Right lobe of liver (tissue), 6 donors: ENCODE measurements around the gene PKLR. TPM values are rescaled to one million over a fixed set of nuclear protein-coding genes. Genes with fewer than 3 reads are reported as not detected.
"Not testable (repeated sequence)": the region's sequence is repeated elsewhere in the genome, so short reads cannot be mapped to it uniquely, and the experiment has no call there.

Experiments used
- ATAC-seq, 4 donors: fragments of 200-7000 bp; cut with Tn5 transposase; one replicate each; pipeline ENCODE4 v1.9.1; 2020; ENCODE audit warnings: mild to moderate bottlenecking in 4 of 4, moderate library complexity in 4 of 4
- DNase-seq, 3 donors: peaks; one replicate each; pipeline ENCODE4 v3.0.0-alpha.2; 2020
- H3K27ac ChIP-seq, 3 donors: fragments of 200-600 bp; one replicate each; pipeline ENCODE4 v1.8.0; 2022
- H3K27me3 ChIP-seq, 2 donors: fragments of 200-600 bp; one replicate each; pipeline ENCODE4 v1.8.0; 2022
- H3K36me3 ChIP-seq, 4 donors: fragments of 200-600 bp; sonication (generic) in 1 of 4; one replicate each; pipeline versions ENCODE4 v1.5.1 to v1.8.0; 2017 to 2022; ENCODE audit warnings: control low read depth in 1 of 4
- H3K4me1 ChIP-seq, 4 donors: fragments of 200-600 bp; sonication (generic) in 1 of 4; one replicate each; pipeline versions ENCODE4 v1.5.1 to v1.8.0; 2017 to 2022; ENCODE audit warnings: control low read depth in 1 of 4
- H3K4me3 ChIP-seq, 3 donors: fragments of 200-600 bp; one replicate each; pipeline ENCODE4 v1.8.0; 2022
- H3K9me3 ChIP-seq, 4 donors: fragments of 200-600 bp; sonication (generic) in 1 of 4; one replicate each; pipeline versions ENCODE4 v1.5.1 to v1.8.0; 2017 to 2022; ENCODE audit warnings: control low read depth in 1 of 4
- CTCF ChIP-seq, 4 donors: fragments of 200-600 bp in 3 of 4; fragments of 450-650 bp in 1 of 4; IDR thresholded peaks; one replicate each; pipeline versions ENCODE4 v1.5.1 to v1.8.0; 2016 to 2022; ENCODE audit warnings: antibody characterized with exemption in 4 of 4, mild to moderate bottlenecking in 2 of 4
- POLR2A ChIP-seq: fragments of 450-650 bp; IDR thresholded peaks from one replicate; pipeline ENCODE4 v1.6.1; 2017; ENCODE audit warnings: antibody characterized with exemption, mild to moderate bottlenecking
- WGBS: methylation state at CpG from one replicate; pipeline ENCODE4 v1.1.6; 2018; ENCODE audit warnings: low coverage, low lambda C conversion rate; ENCODE audit not compliant: insufficient coverage; ENCODE audit errors: missing lambda C conversion rate; 5-methylcytosine and 5-hydroxymethylcytosine counted together
- intact Hi-C, 2 donors: fragments of 100-400 bp; cut with DNase I; formaldehyde crosslinking; loops; one replicate each; pipeline versions ENCODE4 v1.11.2 to v1.14.1; 2022
- total RNA-seq, 6 experiments: library from RNA; depleted of rRNA in 2 of 6; stranded (reverse); fragments of >200 nt in 2 of 6; fragmentation: NEBNext Ultra II Directional in 3 of 6; extraction: Animal tissue kit (Norgen Biotek cat#: 25700) in 3 of 6; gene quantifications; one replicate each; pipeline versions ENCODE4 v1.1.0 to v1.2.4, GENCODE V29; 2016 to 2023
- donor health status: DM: no; HTN: yes; CAD: no.
- donor health status: DM: no; HTN: no; CAD: no.
- donor health status: DM: no; HTN: no; CAD: no.
- donor health status: DM: no; HTN: yes; CAD: no.
- donor health status: DM: no; HTN: yes; CAD: no.

PKLR gene
- total RNA-seq, 6 experiments from 2014 or later: 27.0 to 95.3 (median 36.1) TPM

DNA sequence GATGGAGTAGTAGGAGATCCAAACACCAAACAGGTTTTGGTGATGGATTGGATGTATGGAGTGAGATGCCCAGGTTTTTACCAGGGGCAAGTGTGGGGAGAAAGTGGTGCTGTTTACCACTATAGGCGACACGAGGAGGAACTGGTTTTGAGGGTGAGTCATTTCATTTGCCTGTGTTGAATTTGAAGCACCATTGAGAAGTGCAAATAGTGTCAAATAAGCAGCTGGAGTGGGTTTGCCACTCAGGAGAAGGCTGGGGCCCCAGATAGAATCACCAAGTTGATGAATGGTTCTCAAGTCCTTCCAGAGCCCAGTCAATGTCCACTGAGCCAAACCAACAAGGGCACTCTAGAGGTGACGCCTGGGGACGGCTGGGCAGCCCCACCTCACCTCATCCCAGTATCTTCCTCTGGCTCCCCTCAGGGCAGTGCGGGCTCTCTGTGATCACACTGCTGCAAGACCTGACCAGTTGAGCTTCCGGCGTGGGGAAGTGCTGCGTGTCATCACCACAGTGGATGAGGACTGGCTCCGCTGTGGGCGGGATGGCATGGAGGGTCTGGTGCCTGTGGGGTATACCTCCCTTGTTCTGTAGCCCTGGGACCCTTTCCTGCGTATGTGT is 28.9 kb upstream of the PKLR start:
- H3K27ac ChIP-seq: no peak overlapping the region
- DNase-seq: no peak

GRCh38 chr1:155328856-155329255 is 27.6 kb upstream of the PKLR start:
- not testable (repeated sequence) for H3K27ac ChIP-seq, H3K4me3 ChIP-seq, ATAC-seq, DNase-seq, H3K9me3 ChIP-seq, H3K27me3 ChIP-seq
- peaks cover 0 to 14% (median 3%) of the 10 kb centered on the region in 4 donors for H3K36me3 ChIP-seq
- intact Hi-C loops: loop anchor here in 1 of 2 donors (5.0 kb wide), 1 partner anchor 77 kb away; no protein-coding TSS in a partner anchor
- peaks cover 0 to 12% (median 0%) of the 10 kb centered on the region in 4 donors for H3K4me1 ChIP-seq
- 89% methylated on average over 4 of the region's 7 CpGs for WGBS

More for the DNA sequence above, 28.9 kb upstream of the PKLR start:
- no peak for ATAC-seq
- H3K4me3 ChIP-seq: no peak overlapping the region
- peaks cover 0 to 19% (median 4%) of the 10 kb centered on the region in 4 donors for H3K36me3 ChIP-seq
- intact Hi-C loops: loop anchor here in 1 of 2 donors (5.0 kb wide), 1 partner anchor 78 kb away; no protein-coding TSS in a partner anchor
- peaks cover 0 to 10% (median 0%) of the 10 kb centered on the region in 4 donors for H3K4me1 ChIP-seq
- no peaks in the 10 kb centered on the region for H3K9me3 ChIP-seq
- TF ChIP-seq POLR2A (no peak), CTCF (IDR thresholded peaks at IDR 0.05) (no peak)
- no peaks in the 10 kb centered on the region for H3K27me3 ChIP-seq
- 81% methylated on average over 4 of the region's 11 CpGs for WGBS

DNA sequence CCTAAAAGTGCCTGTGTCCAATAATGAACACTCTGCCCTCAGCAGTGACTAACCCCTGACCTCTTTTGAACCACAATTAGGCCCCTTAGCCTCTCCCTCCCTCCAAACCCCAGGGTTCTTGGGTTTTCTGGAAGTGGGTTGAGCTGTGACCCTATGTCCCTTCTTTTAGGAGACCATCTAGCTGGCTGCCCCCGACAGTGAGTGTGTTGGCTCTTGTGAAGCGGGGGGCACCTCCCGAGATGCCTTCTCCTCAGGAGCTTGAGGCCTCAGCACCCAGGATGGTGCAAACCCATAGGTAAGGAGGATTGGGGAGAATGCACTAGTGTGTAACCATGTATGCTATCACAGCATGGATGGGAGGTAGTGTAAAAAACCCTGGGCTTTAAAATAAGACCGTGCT is 26.7 kb upstream of the PKLR start:
- 85% methylated on average over 4 of the region's 4 CpGs for WGBS
- intact Hi-C loops: loop anchor here in 1 of 2 donors (5.0 kb wide), 1 partner anchor 76 kb away; no protein-coding TSS in a partner anchor

DNA sequence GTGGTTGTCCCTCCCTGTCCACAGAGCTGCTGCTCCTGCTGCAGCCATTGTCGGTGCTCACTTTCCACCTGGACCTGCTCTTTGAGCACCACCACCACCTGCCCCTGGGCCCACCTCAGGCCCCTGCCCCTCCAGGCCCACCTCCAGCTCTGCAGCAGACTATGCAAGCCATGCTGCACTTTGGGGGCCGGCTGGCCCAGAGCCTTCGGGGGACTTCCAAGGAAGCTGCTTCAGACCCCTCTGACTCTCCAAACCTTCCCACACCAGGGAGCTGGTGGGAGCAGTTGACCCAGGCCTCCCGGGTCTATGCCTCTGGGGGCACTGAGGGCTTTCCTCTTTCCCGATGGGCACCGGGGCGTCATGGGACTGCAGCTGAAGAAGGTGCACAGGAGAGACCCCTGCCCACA is 25.4 kb upstream of the PKLR start:
- no peak for TF ChIP-seq POLR2A
- no peak for TF ChIP-seq CTCF (IDR thresholded peaks at IDR 0.05)
- Histone ChIP-seq H3K36me3 (peaks cover 0 to 14% (median 3%) of the 10 kb centered on the region in 4 donors), H3K27me3 (no peaks in the 10 kb centered on the region), H3K27ac (no peak overlapping the region), H3K4me3 (no peak overlapping the region), H3K9me3 (no peaks in the 10 kb centered on the region), H3K4me1 (peaks cover 0 to 14% (median 1%) of the 10 kb centered on the region in 4 donors)
- intact Hi-C loops: loop anchor here in 1 of 2 donors (5.0 kb wide), 1 partner anchor 74 kb away; no protein-coding TSS in a partner anchor
- DNase-seq: no peak
- WGBS: 90% methylated on average over 2 of the region's 7 CpGs
- ATAC-seq: no peak

More for the DNA sequence above, 26.7 kb upstream of the PKLR start:
- no peak overlapping the region for H3K27ac ChIP-seq
- peaks cover 0 to 9% (median 0%) of the 10 kb centered on the region in 4 donors for H3K4me1 ChIP-seq
- TF ChIP-seq POLR2A (no peak), CTCF (IDR thresholded peaks at IDR 0.05) (no peak)
- DNase-seq: no peak
- H3K27me3 ChIP-seq: no peaks in the 10 kb centered on the region
- H3K4me3 ChIP-seq: no peak overlapping the region
- ATAC-seq: no peak
- peaks cover 0 to 14% (median 3%) of the 10 kb centered on the region in 4 donors for H3K36me3 ChIP-seq
- H3K9me3 ChIP-seq: no peaks in the 10 kb centered on the region

DNA sequence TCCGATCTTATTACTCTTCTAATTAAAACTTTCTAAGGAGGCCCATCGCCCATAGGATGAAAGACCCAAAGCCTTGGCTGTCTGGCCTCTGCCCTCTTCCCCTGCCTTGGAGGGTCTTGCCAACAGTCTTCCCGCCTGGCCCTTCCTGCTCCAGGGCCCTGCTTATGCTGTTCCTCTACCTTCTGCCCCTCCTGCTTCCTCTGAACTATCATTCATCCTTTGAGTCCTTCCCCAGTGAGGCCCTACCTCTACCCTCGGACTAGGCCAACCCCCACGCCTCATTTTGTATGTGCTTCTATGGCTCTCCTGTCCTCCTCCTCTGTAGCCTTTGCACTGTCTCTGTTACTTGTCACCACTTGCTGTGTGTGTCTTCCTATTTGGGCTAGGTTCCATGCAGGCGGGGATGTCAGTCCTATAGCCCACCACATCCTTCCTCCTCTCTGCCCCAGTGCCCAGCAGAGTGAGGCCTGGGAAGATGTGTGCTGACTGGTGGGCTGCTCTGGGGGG is 24.8 kb upstream of the PKLR start:
- DNase-seq (no peak), ATAC-seq (no peak)
- WGBS: 73% methylated on average over 6 of the region's 6 CpGs
- Histone ChIP-seq H3K4me1 (peaks cover 0 to 14% (median 1%) of the 10 kb centered on the region in 4 donors), H3K36me3 (peaks cover 0 to 10% (median 3%) of the 10 kb centered on the region in 4 donors), H3K27me3 (no peaks in the 10 kb centered on the region), H3K4me3 (no peak overlapping the region), H3K9me3 (no peaks in the 10 kb centered on the region), H3K27ac (no peak overlapping the region)
- TF ChIP-seq POLR2A: no peak
- no peak for TF ChIP-seq CTCF (IDR thresholded peaks at IDR 0.05)
- intact Hi-C loops: loop anchor here in 1 of 2 donors (5.0 kb wide), 1 partner anchor 74 kb away; no protein-coding TSS in a partner anchor
